ENCODE measurements around the gene PGPEP1. TPM values are rescaled to one million over a fixed set of nuclear protein-coding genes. Genes with fewer than 3 reads are reported as not detected.
A peak's percentile ranks its signal among the peaks of the same experiment; 100 is the strongest.

Gene PGPEP1
- total RNA-seq, 2 donors from 2014 or later, result 7.7 to 9.0 TPM

DNA sequence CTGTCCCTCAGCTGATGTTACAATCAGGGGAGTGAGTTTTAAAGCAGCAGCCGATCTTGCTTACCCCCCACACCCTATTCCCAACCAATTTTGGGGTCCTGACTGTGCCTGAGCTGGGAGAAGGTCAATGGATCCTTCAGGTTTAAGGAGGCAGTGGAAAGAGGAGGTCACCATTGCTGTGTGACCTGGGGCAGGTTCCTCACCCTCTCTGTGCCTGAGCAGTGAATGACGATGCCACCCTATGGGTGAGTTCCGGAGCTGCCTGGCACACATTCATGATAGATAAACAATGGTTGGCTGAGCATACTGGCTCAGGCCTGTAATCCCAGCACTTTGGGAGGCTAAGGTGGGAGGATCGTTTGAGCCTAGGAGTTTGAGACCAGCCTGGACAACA is 38.7 kb upstream of the PGPEP1 start:
- Mint-ChIP-seq H3K27ac (no peak overlapping the region), H3K36me3 (ENCODE audit: low read depth) (peaks cover 2% of the 10 kb centered on the region), H3K4me3 (no peak overlapping the region), H3K27me3 (ENCODE audit: insufficient read depth) (no peaks in the 10 kb centered on the region), H3K9me3 (no peaks in the 10 kb centered on the region), H3K4me1 (peaks cover 15% of the 10 kb centered on the region)
- DNase-seq, result no peak
- Histone ChIP-seq H3K9ac (ENCODE audit: extremely low read depth, low read length, poor library complexity, severe bottlenecking) (no peak overlapping the region), H3K4me1 (ENCODE audit: control insufficient read depth, insufficient read depth, low read length) (peaks cover 8% of the 10 kb centered on the region), H3K9me3 (ENCODE audit: control insufficient read depth, low read length) (no peaks in the 10 kb centered on the region), H3K27me3 (ENCODE audit: control insufficient read depth, insufficient read depth, low read length, poor library complexity, severe bottlenecking) (no peaks in the 10 kb centered on the region), H3K36me3 (ENCODE audit: control insufficient read depth, insufficient read depth, low read length) (peaks cover 6% of the 10 kb centered on the region), H3K4me3 (ENCODE audit: low read length) (no peak overlapping the region), H3K27ac (ENCODE audit: low read depth, low read length) (no peak overlapping the region)
- TF ChIP-seq CTCF (conservative IDR thresholded peaks at IDR 0.05), result no peak
- 91 to 95% methylated on average over 3 to 4 of the region's 4 CpGs for WGBS, 2 experiments (ENCODE audit: insufficient coverage in 1 of 2, insufficient read length in 1 of 2)

DNA sequence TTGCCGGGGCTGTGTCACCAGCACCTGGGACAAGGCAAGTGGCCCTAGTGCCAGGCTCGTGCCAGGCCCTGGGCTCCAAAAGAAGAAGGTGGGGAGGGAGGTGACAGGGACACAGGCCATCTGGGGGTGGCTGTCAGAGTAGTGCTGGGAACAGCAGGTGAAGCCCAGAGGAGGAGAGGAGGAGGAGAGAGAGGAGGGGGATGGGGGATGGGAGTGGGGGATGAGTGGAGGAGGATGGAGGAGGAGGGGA is 36.3 kb upstream of the PGPEP1 start:
- Histone ChIP-seq H3K27me3 (ENCODE audit: control insufficient read depth, insufficient read depth, low read length, poor library complexity, severe bottlenecking) (no peaks in the 10 kb centered on the region), H3K4me1 (ENCODE audit: control insufficient read depth, insufficient read depth, low read length) (peaks cover 8% of the 10 kb centered on the region), H3K27ac (ENCODE audit: low read depth, low read length) (peak overlapping the region; percentile 88), H3K4me3 (ENCODE audit: low read length) (no peak overlapping the region), H3K9ac (ENCODE audit: extremely low read depth, low read length, poor library complexity, severe bottlenecking) (no peak overlapping the region), H3K36me3 (ENCODE audit: control insufficient read depth, insufficient read depth, low read length) (peaks cover 23% of the 10 kb centered on the region), H3K9me3 (ENCODE audit: control insufficient read depth, low read length) (no peaks in the 10 kb centered on the region)
- Mint-ChIP-seq H3K4me3 (peak overlapping the region; percentile 43), H3K9me3 (no peaks in the 10 kb centered on the region), H3K36me3 (ENCODE audit: low read depth) (peaks cover 15% of the 10 kb centered on the region), H3K27ac (peak overlapping the region; percentile 64), H3K4me1 (peaks cover 15% of the 10 kb centered on the region), H3K27me3 (ENCODE audit: insufficient read depth) (no peaks in the 10 kb centered on the region)
- 34 to 36% methylated on average over 2 of the region's 2 CpGs for WGBS, 2 experiments (ENCODE audit: insufficient coverage in 1 of 2, insufficient read length in 1 of 2)
- TF ChIP-seq CTCF (conservative IDR thresholded peaks at IDR 0.05), result no peak
- no peak for DNase-seq

DNA sequence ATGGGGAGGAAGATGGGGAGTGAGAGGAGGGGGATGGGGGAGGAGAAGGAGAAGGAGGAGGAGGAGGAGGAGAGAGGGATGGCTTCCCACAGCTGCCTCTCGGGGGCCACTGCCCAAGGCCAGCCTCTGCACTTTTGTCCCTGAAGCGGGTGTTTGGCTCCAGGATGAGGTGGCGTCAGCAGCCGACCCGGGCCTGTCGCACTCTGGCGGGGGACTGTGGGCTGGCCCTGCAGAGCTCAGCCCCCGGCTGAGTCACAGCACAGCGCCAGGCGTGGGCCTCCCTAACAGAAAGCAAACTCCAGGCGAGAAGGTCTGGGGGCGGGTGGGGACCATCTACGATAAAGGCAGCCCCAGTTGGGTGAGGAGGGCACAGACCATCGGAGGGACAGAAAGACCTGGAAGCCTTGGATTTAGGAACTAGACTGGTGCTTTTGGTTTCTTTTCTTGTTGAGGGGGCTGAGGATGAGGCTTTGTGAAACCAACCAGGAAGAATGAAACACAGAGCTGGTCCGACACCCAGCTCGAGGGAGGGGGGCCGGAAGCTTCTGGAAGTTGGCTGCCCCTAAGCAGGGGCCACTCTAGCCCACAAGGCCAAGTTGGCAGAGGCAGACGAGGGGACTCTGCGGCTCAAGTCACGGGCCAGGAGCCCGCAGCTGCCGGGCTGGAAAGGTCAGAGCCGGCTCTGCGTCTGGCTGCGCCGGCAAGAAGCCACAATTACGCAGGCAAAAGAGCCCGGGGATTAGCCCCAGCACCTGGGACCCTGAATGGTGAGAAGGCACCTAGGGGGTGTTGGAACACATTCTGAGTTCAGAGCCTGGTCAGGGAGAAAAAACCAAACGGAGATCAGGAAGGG is 35.7 kb upstream of the PGPEP1 start:
- no peaks in the 10 kb centered on the region for H3K9me3 ChIP-seq (ENCODE audit: control insufficient read depth, low read length)
- H3K4me3 ChIP-seq (ENCODE audit: low read length), result peak overlapping the region; percentile 45
- no peak for TF ChIP-seq CTCF (conservative IDR thresholded peaks at IDR 0.05)
- no peaks in the 10 kb centered on the region for H3K27me3 ChIP-seq (ENCODE audit: control insufficient read depth, insufficient read depth, low read length, poor library complexity, severe bottlenecking)
- peak overlapping the region; percentile 30 for H3K9ac ChIP-seq (ENCODE audit: extremely low read depth, low read length, poor library complexity, severe bottlenecking)
- H3K9me3 Mint-ChIP-seq, result no peaks in the 10 kb centered on the region
- WGBS, 2 experiments (ENCODE audit: insufficient coverage in 1 of 2, insufficient read length in 1 of 2), result 17 to 32% methylated on average over 16 to 29 of the region's 29 CpGs
- no peaks in the 10 kb centered on the region for H3K27me3 Mint-ChIP-seq (ENCODE audit: insufficient read depth)
- H3K4me3 Mint-ChIP-seq, result peak overlapping the region; percentile 43
- peaks cover 23% of the 10 kb centered on the region for H3K36me3 ChIP-seq (ENCODE audit: control insufficient read depth, insufficient read depth, low read length)
- peaks cover 8% of the 10 kb centered on the region for H3K4me1 ChIP-seq (ENCODE audit: control insufficient read depth, insufficient read depth, low read length)
- H3K36me3 Mint-ChIP-seq (ENCODE audit: low read depth), result peaks cover 16% of the 10 kb centered on the region
- peaks cover 15% of the 10 kb centered on the region for H3K4me1 Mint-ChIP-seq
- peak overlapping the region; percentile 95 for H3K27ac Mint-ChIP-seq
- H3K27ac ChIP-seq (ENCODE audit: low read depth, low read length), result peak overlapping the region; percentile 88
- peak; percentile 84 for DNase-seq

Data from endodermal cell (in vitro differentiated cells).